Right lung (tissue), 10 donors: ENCODE data around the gene CCN6. TPM values are rescaled to one million over a fixed set of nuclear protein-coding genes. Genes with fewer than 3 reads are reported as not detected.

Source experiments
- DNase-seq, 2 donors: peaks; one replicate each; pipeline ENCODE4 v3.0.0-alpha.2; 2013
- long read RNA-seq, 8 donors: transcript quantifications; one replicate each; lab custom pipeline, GENCODE V29; 2026
- polyA plus RNA-seq, 5 donors: library from polyadenylated mRNA; unstranded; fragments of 120-200 nt; gene quantifications; one replicate each; pipeline versions ENCODE4 v1.2.1 to v1.2.3, GENCODE V29; 2013; ENCODE audit warnings: inconsistent platforms in 1 of 5, low replicate concordance in 1 of 5; ENCODE audit not compliant: insufficient read length in 5 of 5, insufficient read depth in 1 of 5

The CCN6 gene
- under 1 TPM; 0.30 to 0.76 (median 0.55) TPM for polyA plus RNA-seq
- long read RNA-seq, donor 1: 0 reads
- long read RNA-seq, donor 2: 0 reads
- long read RNA-seq, donor 3: 0 reads
- long read RNA-seq, donor 4, partial matches to known transcripts: 13 of 13 reads
- long read RNA-seq, donor 4, other reads (novel, unspliced or antisense): 0 of 13 reads
- long read RNA-seq, donor 5: 0 reads
- long read RNA-seq, donor 6, partial matches to known transcripts: 19 of 31 reads
- long read RNA-seq, donor 6, other reads (novel, unspliced or antisense): 12 of 31 reads
- long read RNA-seq, donor 7: 0 reads
- long read RNA-seq, donor 8: 0 reads

DNA sequence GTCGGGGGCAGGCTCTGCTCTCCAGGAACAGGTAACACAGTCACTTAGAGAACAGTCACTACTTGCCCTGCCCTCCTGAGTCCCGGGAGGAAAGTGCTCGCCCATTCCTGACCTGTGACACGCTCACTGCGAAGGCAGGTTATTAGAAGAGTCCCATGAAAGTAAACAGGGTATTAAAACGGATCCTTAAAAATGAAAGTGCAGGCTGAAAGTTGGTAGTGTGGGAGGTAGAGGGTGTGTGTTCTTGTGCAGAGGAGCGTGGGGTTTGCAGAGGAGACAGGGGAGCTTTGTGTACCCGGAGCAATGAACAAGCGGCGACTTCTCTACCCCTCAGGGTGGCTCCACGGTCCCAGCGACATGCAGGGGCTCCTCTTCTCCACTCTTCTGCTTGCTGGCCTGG is at the start of gene CCN6:
Gene CCN6, plus strand, starts transcription at position 104 of the 400 bp plus-strand sequence. Its CDS starts 254 bp downstream, at position 358.
- DNase-seq: no peak

DNA sequence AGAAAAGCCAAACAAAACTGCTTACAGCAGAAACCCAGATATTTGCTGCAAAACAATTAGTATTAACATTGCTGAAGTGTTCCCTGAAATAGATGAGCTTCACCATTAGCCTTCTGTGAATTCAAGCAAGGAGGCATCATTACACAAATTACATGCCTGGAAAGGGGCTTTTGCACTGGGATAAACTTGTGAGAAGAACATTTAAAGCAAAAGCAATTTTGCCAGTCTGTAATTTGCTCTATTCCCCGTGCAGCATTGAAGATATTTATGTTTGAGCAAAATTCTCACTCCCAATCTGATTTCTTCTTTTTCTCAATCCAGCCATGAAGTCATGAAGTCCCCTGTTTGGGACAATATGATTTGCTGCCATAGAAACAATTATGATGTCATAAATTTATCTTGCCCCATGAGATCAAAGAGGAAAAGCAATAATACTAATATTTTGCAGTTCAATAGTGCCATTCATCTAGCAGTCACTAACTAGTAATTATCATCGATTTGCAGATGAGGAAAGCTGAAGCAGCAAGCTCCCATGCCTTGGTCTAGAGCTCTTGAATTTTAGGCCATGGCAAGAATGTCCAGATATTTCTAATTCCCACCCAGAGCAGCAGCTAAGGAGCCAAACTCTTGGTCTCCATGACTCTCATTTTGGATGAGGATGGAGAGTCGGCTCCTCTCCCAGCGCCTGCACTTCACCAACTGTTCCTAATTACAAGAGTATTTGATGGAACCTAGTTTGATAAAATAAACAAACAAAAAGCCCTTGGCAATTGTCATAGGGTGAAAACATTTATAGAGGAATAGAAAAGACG is 49.5 kb upstream of the CCN6 start:
- DNase-seq: no peak

- DNase-seq: no peak
Measured at GRCh38 chr6:112005013-112005371, 48.9 kb upstream of the CCN6 start.

DNA sequence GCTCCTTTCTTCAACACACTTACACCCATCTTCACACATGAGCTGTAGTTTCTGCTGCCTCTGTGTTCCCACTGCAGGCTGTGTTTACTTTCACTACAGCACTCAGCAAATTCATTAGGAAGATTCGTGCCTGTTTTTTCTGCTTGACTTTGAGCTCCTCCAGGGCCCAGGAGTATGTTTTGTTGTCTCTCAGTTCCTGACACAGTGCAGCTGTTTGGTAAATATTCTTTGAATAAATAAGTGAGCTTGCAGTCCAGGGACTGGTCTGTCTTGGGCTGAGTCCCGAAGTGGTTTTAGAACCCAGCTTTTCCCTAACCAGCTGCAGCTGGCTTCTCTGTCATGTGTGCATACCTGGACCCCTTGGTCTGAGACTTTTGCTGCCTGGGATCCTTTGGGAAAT is 46.6 kb upstream of the CCN6 start:
- DNase-seq: peak in 1 of 2 donors; percentile 42

- no peak for DNase-seq
Measured at GRCh38 chr6:112007805-112008204, 46.1 kb upstream of the CCN6 start.

DNA sequence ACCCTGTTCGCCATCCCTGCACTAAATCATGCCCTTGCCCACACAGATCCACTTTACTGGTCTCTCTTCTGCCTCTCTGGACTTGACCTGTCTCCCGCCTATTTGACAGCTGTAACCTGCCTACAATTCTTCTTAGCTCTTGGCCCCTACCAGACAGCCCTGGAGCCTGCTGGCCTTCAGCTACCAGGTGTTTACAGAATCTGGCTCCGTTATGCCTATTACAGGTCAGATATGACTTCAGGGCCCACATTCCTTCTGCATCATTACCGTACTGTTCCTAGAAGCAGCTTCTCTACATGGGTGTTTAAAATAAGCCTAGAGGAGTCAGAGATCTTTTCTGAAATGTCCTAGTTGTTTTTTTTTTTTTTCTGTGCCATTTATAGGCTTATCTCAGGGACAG is 45.4 kb upstream of the CCN6 start:
- DNase-seq: no peak

GRCh38 chr6:112010328-112010727 is 43.6 kb upstream of the CCN6 start:
- no peak for DNase-seq

DNA sequence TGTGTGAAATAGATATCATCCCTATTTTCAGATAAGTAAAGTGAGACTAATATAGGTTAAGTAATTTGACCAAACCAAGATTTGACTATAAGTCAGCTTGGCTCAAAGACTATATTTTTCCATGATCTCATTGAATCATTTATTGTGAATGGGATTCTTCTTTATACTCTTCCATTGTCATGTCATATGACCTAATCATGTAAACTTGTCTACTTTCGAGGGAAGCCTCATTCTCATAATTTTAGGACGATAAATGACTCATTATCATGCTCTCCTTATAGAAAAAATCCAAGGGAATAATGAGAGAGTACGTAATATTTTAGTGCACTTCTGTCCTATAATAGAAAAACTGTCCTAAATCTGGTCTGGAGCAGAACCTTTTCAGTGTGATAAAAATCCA is 40.9 kb upstream of the CCN6 start:
- DNase-seq: no peak

DNA sequence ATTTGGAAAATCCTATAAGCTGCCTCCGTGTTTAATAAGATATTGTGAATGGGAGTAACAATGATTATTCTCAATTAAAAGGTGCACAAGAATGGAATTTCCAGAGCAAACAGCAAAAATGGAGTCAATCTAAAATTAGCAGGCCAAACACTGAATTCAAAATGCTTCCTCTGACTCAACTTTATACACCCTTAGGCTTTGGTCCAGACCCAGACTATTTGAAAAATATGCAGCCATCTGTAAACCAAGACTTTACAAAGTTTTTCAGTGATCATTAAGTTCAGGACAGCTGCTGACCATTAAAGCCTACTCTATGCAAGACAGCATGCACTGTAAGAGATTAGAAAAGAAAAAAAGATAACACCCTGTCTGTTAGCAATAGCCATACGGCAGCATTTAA is 39.4 kb upstream of the CCN6 start:
- DNase-seq: no peak

- no peak for DNase-seq
Measured at GRCh38 chr6:112015725-112016124, 38.2 kb upstream of the CCN6 start.

GRCh38 chr6:112016320-112016719 is 37.6 kb upstream of the CCN6 start:
- DNase-seq: no peak

DNA sequence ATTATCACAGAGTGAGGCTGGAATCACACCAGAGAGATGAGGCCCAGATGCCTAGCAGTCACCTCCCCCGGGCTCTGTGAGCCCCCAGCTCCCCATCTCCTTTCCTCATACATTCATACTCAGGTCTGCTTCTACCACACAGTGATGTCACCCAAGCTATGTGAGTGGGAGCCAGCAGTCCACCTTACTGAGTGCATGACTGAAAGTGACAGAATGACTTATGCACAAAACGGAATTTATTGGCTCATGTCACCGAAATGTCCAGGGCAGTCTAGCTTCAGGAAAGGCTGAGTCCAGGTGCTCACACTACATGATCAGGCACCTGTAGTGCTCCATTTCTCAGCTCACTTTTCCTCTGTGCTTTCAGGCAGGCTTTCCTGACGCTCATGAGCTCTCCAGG is 36.7 kb upstream of the CCN6 start:
- DNase-seq: no peak

- no peak for DNase-seq
Measured at GRCh38 chr6:112017760-112018537, 36.0 kb upstream of the CCN6 start.

- peak; percentile 62 to 64 for DNase-seq
Measured at GRCh38 chr6:112018619-112019416, 35.1 kb upstream of the CCN6 start.

- no peak for DNase-seq
Measured at GRCh38 chr6:112019589-112019988, 34.3 kb upstream of the CCN6 start.

DNA sequence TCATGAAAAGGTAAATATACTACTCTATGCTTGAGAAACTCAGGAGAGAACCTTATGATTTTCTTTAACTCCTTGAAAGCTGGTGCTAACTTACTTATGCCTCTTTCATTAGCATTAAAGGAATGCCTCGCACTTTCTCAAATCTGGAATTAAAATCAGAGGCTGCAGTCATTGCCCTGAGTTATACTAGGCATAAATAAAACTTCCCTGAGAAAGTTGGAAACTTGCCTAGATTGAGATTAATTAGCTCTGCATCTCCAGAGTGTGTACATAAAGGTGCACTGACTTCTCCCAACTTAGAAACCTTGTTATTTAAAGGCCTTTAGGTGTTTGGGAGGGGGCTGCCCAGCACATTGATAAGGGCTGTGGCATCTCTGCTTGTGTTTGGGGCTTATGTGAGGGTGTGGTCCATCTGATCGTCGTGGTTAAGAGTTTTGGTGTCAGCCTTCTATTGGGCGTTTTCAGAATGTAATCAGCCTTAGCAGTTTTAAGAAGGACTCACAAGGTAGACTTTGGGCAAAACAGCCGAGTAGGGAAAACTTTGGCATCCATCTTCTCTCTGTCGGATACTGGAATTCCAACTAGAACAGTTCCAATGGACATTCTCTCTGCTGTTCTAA is 32.1 kb upstream of the CCN6 start:
- DNase-seq: no peak

- no peak for DNase-seq
Measured at GRCh38 chr6:112022749-112023148, 31.2 kb upstream of the CCN6 start.

GRCh38 chr6:112024464-112024863 is 29.4 kb upstream of the CCN6 start:
- DNase-seq: no peak

- no peak for DNase-seq
Measured at GRCh38 chr6:112026933-112027332, 27.0 kb upstream of the CCN6 start.

- DNase-seq: no peak
Measured at GRCh38 chr6:112027942-112028674, 25.8 kb upstream of the CCN6 start.
